WERI-Rb-1 (cell line): ENCODE results near the gene IFFO2.

Source experiments
- DNase-seq: peaks from one replicate; pipeline ENCODE4 v3.0.0-alpha.2; 2020
- H3K27ac ChIP-seq: fragments of 250-450 bp; sonication (Bioruptor Pico); 2 replicates; pipeline ENCODE4 v1.5.1; 2020; ENCODE audit warnings: mild to moderate bottlenecking, moderate library complexity
- H3K27me3 ChIP-seq: fragments of 250-450 bp; sonication (Bioruptor Pico); 2 replicates; pipeline ENCODE4 v1.5.1; 2021; ENCODE audit warnings: mild to moderate bottlenecking, low read depth, moderate library complexity; ENCODE audit not compliant: insufficient read depth, severe bottlenecking
- H3K36me3 ChIP-seq: fragments of 250-450 bp; sonication (Bioruptor Pico); 2 replicates; pipeline ENCODE4 v1.5.1; 2020; ENCODE audit warnings: mild to moderate bottlenecking, moderate library complexity
- H3K4me3 ChIP-seq: 2 replicates; pipeline ENCODE4 v1.5.1; 2011; ENCODE audit warnings: low read depth, mild to moderate bottlenecking, control low read depth, low read length
- H3K9me3 ChIP-seq: fragments of 250-450 bp; sonication (Bioruptor Pico); 2 replicates; pipeline ENCODE4 v1.5.1; 2021; ENCODE audit warnings: mild to moderate bottlenecking, moderate library complexity; ENCODE audit not compliant: severe bottlenecking
- CTCF ChIP-seq: IDR thresholded peaks from 2 replicates; pipeline ENCODE4 v1.5.1; 2011; ENCODE audit warnings: low read depth, mild to moderate bottlenecking, control low read depth, inconsistent platforms, low read length

Gene IFFO2

GRCh38 chr1:18970762-18971161 is 14.3 kb upstream of the IFFO2 start:
- H3K36me3 ChIP-seq: no peaks in the 10 kb centered on the region
- no peak overlapping the region for H3K4me3 ChIP-seq
- no peak overlapping the region for H3K27ac ChIP-seq
- no peaks in the 10 kb centered on the region for H3K27me3 ChIP-seq
- DNase-seq: no peak
- TF ChIP-seq CTCF: no peak
- no peaks in the 10 kb centered on the region for H3K9me3 ChIP-seq

GRCh38 chr1:18970358-18970757 is 13.9 kb upstream of the IFFO2 start:
- Histone ChIP-seq H3K27ac (no peak overlapping the region), H3K36me3 (no peaks in the 10 kb centered on the region), H3K27me3 (no peaks in the 10 kb centered on the region), H3K9me3 (no peaks in the 10 kb centered on the region), H3K4me3 (no peak overlapping the region)
- no peak for TF ChIP-seq CTCF
- no peak for DNase-seq

- no peak for DNase-seq
- Histone ChIP-seq H3K27me3 (no peaks in the 10 kb centered on the region), H3K36me3 (no peaks in the 10 kb centered on the region), H3K27ac (no peak overlapping the region), H3K4me3 (no peak overlapping the region), H3K9me3 (no peaks in the 10 kb centered on the region)
- TF ChIP-seq CTCF: no peak
These were observed 10.7 kb upstream of the IFFO2 start for GRCh38 chr1:18967066-18967690.

- DNase-seq: no peak
- no peak overlapping the region for H3K4me3 ChIP-seq
- H3K27ac ChIP-seq: no peak overlapping the region
- H3K36me3 ChIP-seq: no peaks in the 10 kb centered on the region
- no peak for TF ChIP-seq CTCF
- no peaks in the 10 kb centered on the region for H3K9me3 ChIP-seq
- no peaks in the 10 kb centered on the region for H3K27me3 ChIP-seq
These were observed 9.0 kb upstream of the IFFO2 start for GRCh38 chr1:18965206-18966173.

GRCh38 chr1:18963968-18964367 is 7.5 kb upstream of the IFFO2 start:
- Histone ChIP-seq H3K9me3 (no peaks in the 10 kb centered on the region), H3K36me3 (no peaks in the 10 kb centered on the region), H3K27ac (no peak overlapping the region), H3K4me3 (no peak overlapping the region), H3K27me3 (no peaks in the 10 kb centered on the region)
- TF ChIP-seq CTCF: no peak
- DNase-seq: no peak
